ENCODE data around the gene CRYAB.

Gene CRYAB

GRCh38 chr11:111911563-111912401, at the start of gene CRYAB:
Gene CRYAB, minus strand, starts transcription at chr11:111911770. Its CDS starts 46 bp downstream, at chr11:111911724.
- no peak for DNase-seq (ENCODE audit: low read depth)

- no peak for DNase-seq (ENCODE audit: low read depth)
These were observed 49.3 kb upstream of the CRYAB start for GRCh38 chr11:111960916-111961315.

GRCh38 chr11:111957663-111958444, 46.3 kb upstream of the CRYAB start:
- no peak for DNase-seq (ENCODE audit: low read depth)

GRCh38 chr11:111954154-111954553, 42.6 kb upstream of the CRYAB start:
- DNase-seq (ENCODE audit: low read depth): no peak

GRCh38 chr11:111951565-111951964, 40.0 kb upstream of the CRYAB start:
- no peak for DNase-seq (ENCODE audit: low read depth)

- DNase-seq (ENCODE audit: low read depth): no peak
These were observed 38.2 kb upstream of the CRYAB start for GRCh38 chr11:111949519-111950426.

- DNase-seq (ENCODE audit: low read depth): no peak
These were observed 35.6 kb upstream of the CRYAB start for GRCh38 chr11:111947143-111947542.

- DNase-seq (ENCODE audit: low read depth): no peak
These were observed 34.9 kb upstream of the CRYAB start for GRCh38 chr11:111946499-111946898.

- DNase-seq (ENCODE audit: low read depth): no peak
These were observed 33.6 kb upstream of the CRYAB start for GRCh38 chr11:111945198-111945597.

GRCh38 chr11:111944651-111945051, 33.1 kb upstream of the CRYAB start:
- DNase-seq (ENCODE audit: low read depth): no peak

GRCh38 chr11:111944139-111944538, 32.6 kb upstream of the CRYAB start:
- no peak for DNase-seq (ENCODE audit: low read depth)

- no peak for DNase-seq (ENCODE audit: low read depth)
These were observed 31.3 kb upstream of the CRYAB start for GRCh38 chr11:111942829-111943228.

GRCh38 chr11:111941963-111942362, 30.4 kb upstream of the CRYAB start:
- DNase-seq (ENCODE audit: low read depth): no peak

GRCh38 chr11:111939836-111940604, 28.4 kb upstream of the CRYAB start:
- no peak for DNase-seq (ENCODE audit: low read depth)

GRCh38 chr11:111938687-111939160, 27.2 kb upstream of the CRYAB start:
- no peak for DNase-seq (ENCODE audit: low read depth)

- no peak for DNase-seq (ENCODE audit: low read depth)
These were observed 26.3 kb upstream of the CRYAB start for GRCh38 chr11:111937844-111938243.

- DNase-seq (ENCODE audit: low read depth): no peak
These were observed 25.8 kb upstream of the CRYAB start for GRCh38 chr11:111937461-111937769.

GRCh38 chr11:111936040-111936540, 24.5 kb upstream of the CRYAB start:
- no peak for DNase-seq (ENCODE audit: low read depth)

GRCh38 chr11:111935317-111936039, 23.9 kb upstream of the CRYAB start:
- no peak for DNase-seq (ENCODE audit: low read depth)

- DNase-seq (ENCODE audit: low read depth): no peak
These were observed 22.7 kb upstream of the CRYAB start for GRCh38 chr11:111934306-111934705.

- DNase-seq (ENCODE audit: low read depth): no peak
These were observed 22.3 kb upstream of the CRYAB start for GRCh38 chr11:111933872-111934271.

Measured in stimulated activated CD8-positive, alpha-beta memory T cell treated with anti-CD3 and anti-CD28 coated beads, Interleukin-12 subunit alpha, Interleukin-12 subunit beta, amount 100 ng/mL, for 4 hours (primary cell).